ENCODE results near the gene DPF3. TPM values are rescaled to one million over a fixed set of nuclear protein-coding genes. Genes with fewer than 3 reads are reported as not detected.
A peak's percentile ranks its signal among the peaks of the same experiment; 100 is the strongest.

DPF3 gene
- total RNA-seq, 4 donors from 2014 or later = 0.19 to 3.8 (median 0.58) TPM

- ATAC-seq (ENCODE audit: low FRiP score) (no peak), DNase-seq (ENCODE audit: low spot score) (no peak)
- TF ChIP-seq CTCF (IDR thresholded peaks at IDR 0.05) = no peak
Observed at GRCh38 chr14:72666610-72667009, 227.3 kb downstream of the DPF3 start.

- TF ChIP-seq CTCF (IDR thresholded peaks at IDR 0.05) = no peak
- no peak for DNase-seq (ENCODE audit: low spot score)
- peak; percentile 32 for ATAC-seq (ENCODE audit: low FRiP score)
Observed at GRCh38 chr14:72665259-72665658, 228.6 kb downstream of the DPF3 start.

- ATAC-seq (ENCODE audit: low FRiP score) (no peak), DNase-seq (ENCODE audit: low spot score) (no peak)
- TF ChIP-seq CTCF (IDR thresholded peaks at IDR 0.05) = no peak
Observed at GRCh38 chr14:72664651-72665050, 229.2 kb downstream of the DPF3 start.

- no peak for TF ChIP-seq CTCF (IDR thresholded peaks at IDR 0.05)
- DNase-seq (ENCODE audit: low spot score) (no peak), ATAC-seq (ENCODE audit: low FRiP score) (no peak)
Observed at GRCh38 chr14:72663956-72664650, 229.8 kb downstream of the DPF3 start.

GRCh38 chr14:72663076-72663487 lies 230.8 kb downstream of the DPF3 start:
- DNase-seq (ENCODE audit: low spot score) (no peak), ATAC-seq (ENCODE audit: low FRiP score) (no peak)
- no peak for TF ChIP-seq CTCF (IDR thresholded peaks at IDR 0.05)

GRCh38 chr14:72662214-72662613 lies 231.7 kb downstream of the DPF3 start:
- no peak for DNase-seq (ENCODE audit: low spot score)
- no peak for TF ChIP-seq CTCF (IDR thresholded peaks at IDR 0.05)
- no peak for ATAC-seq (ENCODE audit: low FRiP score)

- no peak for DNase-seq (ENCODE audit: low spot score)
- no peak for TF ChIP-seq CTCF (IDR thresholded peaks at IDR 0.05)
- no peak for ATAC-seq (ENCODE audit: low FRiP score)
Observed at GRCh38 chr14:72657214-72657921, 236.5 kb downstream of the DPF3 start.
